Muscle of leg (tissue), 11 donors: ENCODE data around the gene NECAB2. TPM values are rescaled to one million over a fixed set of nuclear protein-coding genes. Genes with fewer than 3 reads are reported as not detected.

Experiments used
- DNase-seq: peaks from one replicate; pipeline ENCODE4 v3.0.0; 2013
- H3K27ac ChIP-seq: one replicate; pipeline ENCODE4 v1.5.1; 2013; ENCODE audit warnings: mild to moderate bottlenecking, low read length, control low read depth
- H3K27me3 ChIP-seq: one replicate; pipeline ENCODE4 v1.6.1; 2013; ENCODE audit warnings: low read length; ENCODE audit not compliant: control insufficient read depth, insufficient read depth
- H3K36me3 ChIP-seq: one replicate; pipeline ENCODE4 v1.6.1; 2013; ENCODE audit warnings: low read length; ENCODE audit not compliant: control insufficient read depth, insufficient read depth
- H3K4me1 ChIP-seq: one replicate; pipeline ENCODE4 v1.6.1; 2013; ENCODE audit warnings: low read length; ENCODE audit not compliant: control insufficient read depth, insufficient read depth
- H3K4me3 ChIP-seq: one replicate; pipeline ENCODE4 v1.5.1; 2013; ENCODE audit warnings: low read length, control low read depth
- H3K9me3 ChIP-seq: replicated peaks from 2 replicates; pipeline ENCODE4 v1.6.1; 2013; ENCODE audit warnings: low read depth, low read length; ENCODE audit not compliant: control insufficient read depth
- WGBS: methylation state at CpG from one replicate; pipeline ENCODE4 v1.1.5; 2013; ENCODE audit warnings: missing lambda C conversion rate; ENCODE audit not compliant: insufficient coverage; 5-methylcytosine and 5-hydroxymethylcytosine counted together
- polyA plus RNA-seq, 8 donors: library from polyadenylated mRNA; unstranded; fragments of 120-200 nt; gene quantifications; one replicate each; pipeline versions ENCODE4 v1.2.1 to v1.2.3, GENCODE V29; 2013; ENCODE audit warnings: inconsistent platforms in 1 of 8, low replicate concordance in 1 of 8; ENCODE audit not compliant: insufficient read length in 8 of 8, insufficient read depth in 1 of 8
- total RNA-seq: library from RNA; stranded (reverse); fragments of 120-200 nt; gene quantifications from one replicate; pipeline ENCODE4 v1.2.4, GENCODE V29; 2013

NECAB2 gene
- total and polyA plus RNA-seq, 9 donors: 0.22 to 1.5 (median 0.84) TPM

DNA sequence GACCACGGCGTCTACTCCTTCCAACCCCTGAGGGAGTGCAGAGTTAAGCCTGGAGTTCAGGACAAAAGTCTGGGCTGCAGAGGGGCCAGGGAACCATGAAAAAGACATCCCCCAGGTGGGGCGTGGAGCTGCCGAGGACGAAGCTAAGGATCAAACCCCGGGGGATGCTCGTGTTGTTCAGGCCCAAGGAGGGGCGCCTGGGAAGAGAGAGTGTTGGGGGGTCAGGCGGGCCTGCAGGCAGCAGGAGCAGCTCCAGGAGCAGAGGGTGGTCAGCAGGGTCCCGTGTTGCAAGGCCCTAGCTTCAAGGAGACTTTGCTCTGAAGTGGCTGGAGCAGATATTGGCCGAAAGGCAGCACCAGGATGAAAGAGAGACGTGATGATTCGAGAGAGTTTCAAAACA, 26.7 kb downstream of the NECAB2 start:
- Histone ChIP-seq H3K27ac (no peak overlapping the region), H3K9me3 (no peaks in the 10 kb centered on the region), H3K4me1 (peaks cover 15% of the 10 kb centered on the region), H3K4me3 (no peak overlapping the region), H3K27me3 (peaks cover 14% of the 10 kb centered on the region), H3K36me3 (no peaks in the 10 kb centered on the region)
- WGBS: 59% methylated on average over 13 of the region's 13 CpGs
- DNase-seq: no peak

DNA sequence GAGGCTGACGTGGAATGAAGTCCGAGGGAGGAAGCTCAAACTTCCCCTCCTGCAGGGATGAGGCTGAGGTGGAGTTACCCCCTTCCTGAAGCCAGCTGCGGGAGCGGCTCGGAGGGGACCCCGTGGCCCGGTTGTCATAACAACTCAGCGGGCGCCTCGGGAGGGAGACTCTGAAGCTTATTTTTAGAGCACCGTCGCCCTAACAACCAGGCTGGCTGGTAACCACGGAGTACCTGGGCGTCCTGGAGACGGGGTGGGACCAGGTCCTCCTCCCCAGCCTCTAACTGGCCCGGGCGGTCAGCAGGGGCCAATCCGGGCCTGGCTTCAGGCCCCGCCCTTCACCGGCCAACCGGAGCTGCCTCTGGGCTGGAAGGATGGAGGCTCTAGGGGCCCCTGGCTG, 27.7 kb downstream of the NECAB2 start:
- 3% methylated on average over 15 of the region's 21 CpGs for WGBS
- Histone ChIP-seq H3K27ac (no peak overlapping the region), H3K36me3 (no peaks in the 10 kb centered on the region), H3K4me1 (peaks cover 15% of the 10 kb centered on the region), H3K9me3 (no peaks in the 10 kb centered on the region), H3K27me3 (peaks cover 14% of the 10 kb centered on the region), H3K4me3 (no peak overlapping the region)
- DNase-seq: no peak

DNA sequence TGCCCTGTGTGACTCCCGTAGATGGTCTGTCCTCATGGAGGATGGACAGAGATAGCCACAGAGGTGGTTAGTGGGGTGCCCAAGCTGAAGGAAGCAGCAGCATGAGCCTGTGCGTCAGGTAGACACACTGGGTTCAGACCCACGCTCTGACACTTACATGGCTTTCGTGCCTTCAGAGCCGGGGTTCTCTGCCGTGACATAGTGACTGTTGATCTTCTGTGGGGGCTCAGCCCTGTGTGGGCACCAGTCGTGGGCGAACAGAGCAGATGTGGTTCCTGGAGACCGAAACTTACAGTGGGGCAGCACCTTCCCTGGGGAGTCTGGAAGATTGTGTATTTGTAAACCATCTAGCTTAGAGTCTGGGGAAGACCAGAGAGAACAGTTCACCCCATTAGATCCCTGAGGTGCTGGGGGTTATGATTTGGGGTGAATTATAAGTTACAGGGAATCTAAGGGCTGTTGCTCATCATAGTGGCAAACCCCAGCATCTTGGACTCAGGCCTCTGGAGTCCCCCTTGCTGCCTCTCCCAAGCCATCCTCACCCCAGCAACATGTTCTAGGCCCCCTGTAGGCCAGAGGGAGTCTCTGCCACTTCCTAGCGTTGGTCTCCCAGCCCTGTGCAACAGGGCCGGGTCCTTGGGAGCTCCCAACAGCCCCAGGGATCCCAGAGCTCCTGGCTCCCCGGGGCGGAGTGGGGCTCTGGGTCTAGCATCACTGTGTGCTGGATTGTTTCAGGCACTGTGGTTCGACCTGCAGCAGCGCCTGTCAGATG, 28.6 kb downstream of the NECAB2 start:
- H3K4me3 ChIP-seq: no peak overlapping the region
- H3K27me3 ChIP-seq: peaks cover 14% of the 10 kb centered on the region
- DNase-seq: no peak
- H3K9me3 ChIP-seq: no peaks in the 10 kb centered on the region
- WGBS: 95% methylated on average over 11 of the region's 15 CpGs
- no peak overlapping the region for H3K27ac ChIP-seq
- no peaks in the 10 kb centered on the region for H3K36me3 ChIP-seq
- H3K4me1 ChIP-seq: peaks cover 15% of the 10 kb centered on the region

DNA sequence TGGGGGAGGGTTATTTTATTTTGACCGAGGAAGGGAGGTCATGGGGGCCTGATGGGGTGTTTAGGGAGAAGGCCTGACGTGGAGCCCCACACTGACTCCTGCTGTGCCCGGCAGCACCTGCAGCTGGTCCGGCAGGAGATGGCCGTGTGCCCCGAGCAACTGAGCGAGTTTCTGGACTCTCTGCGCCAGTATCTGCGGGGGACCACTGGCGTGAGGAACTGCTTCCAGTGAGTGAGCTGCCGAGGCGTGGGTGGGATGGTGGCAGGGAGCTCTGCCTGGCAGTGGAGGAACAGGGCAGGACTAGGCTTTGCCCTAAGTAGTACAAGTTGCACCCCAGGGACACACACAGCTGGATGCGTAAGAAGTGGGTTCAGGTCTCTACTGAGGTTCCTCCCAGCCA, 30.0 kb downstream of the NECAB2 start:
- 90% methylated on average over 13 of the region's 13 CpGs for WGBS
- Histone ChIP-seq H3K9me3 (no peaks in the 10 kb centered on the region), H3K36me3 (no peaks in the 10 kb centered on the region), H3K27me3 (peaks cover 13% of the 10 kb centered on the region), H3K4me3 (no peak overlapping the region), H3K4me1 (peaks cover 8% of the 10 kb centered on the region), H3K27ac (no peak overlapping the region)
- DNase-seq: no peak

DNA sequence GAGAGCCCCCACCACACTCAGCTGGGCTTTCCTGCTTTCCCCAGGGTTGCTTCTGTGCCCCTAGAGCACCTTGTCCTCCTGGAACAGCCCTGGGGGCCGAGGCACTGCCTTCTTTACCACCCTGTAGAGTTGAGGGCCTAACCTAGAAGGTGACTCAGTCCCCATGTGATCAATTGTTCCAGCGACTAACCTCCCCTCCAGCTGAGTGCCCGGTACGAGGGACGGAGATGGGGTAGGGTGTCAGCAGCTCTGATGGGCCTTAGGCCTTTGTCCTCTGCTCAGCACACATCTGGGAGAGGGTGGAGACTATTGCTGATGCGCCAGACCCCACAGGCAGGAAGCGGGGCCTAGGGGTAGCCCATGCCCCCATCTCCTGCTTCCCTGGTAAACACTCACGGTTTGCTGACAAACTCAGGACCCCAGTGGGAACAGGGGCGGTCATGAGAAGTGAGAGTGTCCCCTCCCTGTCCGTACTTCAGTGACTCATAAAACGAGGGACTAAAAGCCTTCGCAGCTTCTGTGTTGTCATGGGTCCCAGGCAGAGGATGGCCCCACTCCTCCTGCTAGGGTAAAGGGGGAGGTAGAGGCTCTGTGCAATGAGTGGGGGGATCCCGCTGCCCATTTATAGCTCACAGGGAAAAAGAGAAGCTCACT, 33.1 kb downstream of the NECAB2 start:
- H3K27ac ChIP-seq: no peak overlapping the region
- no peaks in the 10 kb centered on the region for H3K36me3 ChIP-seq
- H3K4me1 ChIP-seq: no peaks in the 10 kb centered on the region
- WGBS: 74% methylated on average over 6 of the region's 13 CpGs
- H3K4me3 ChIP-seq: no peak overlapping the region
- H3K27me3 ChIP-seq: peaks cover 11% of the 10 kb centered on the region
- DNase-seq: no peak
- H3K9me3 ChIP-seq: no peaks in the 10 kb centered on the region

DNA sequence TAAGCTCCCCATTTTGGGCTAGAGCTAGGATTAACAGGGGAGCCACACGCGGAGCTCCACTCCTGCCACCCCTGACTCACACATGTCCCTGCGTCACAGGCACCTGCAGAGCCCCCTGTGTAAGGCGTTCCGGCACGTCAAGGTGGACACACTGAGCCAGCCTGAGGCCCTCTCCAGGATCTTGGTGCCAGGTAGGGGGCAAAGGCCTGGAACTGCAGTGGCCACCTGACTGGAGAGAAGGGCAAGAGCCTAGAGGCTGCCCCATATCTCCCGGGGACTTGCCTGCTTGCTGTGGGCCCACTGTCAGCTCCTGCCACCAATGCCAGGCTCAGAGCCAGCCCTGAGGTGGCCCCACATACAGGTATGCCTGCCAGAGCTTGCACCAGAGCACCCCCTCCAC, 33.7 kb downstream of the NECAB2 start:
- WGBS: 88% methylated on average over 5 of the region's 7 CpGs
- Histone ChIP-seq H3K27me3 (peaks cover 7% of the 10 kb centered on the region), H3K4me3 (no peak overlapping the region), H3K27ac (no peak overlapping the region), H3K4me1 (no peaks in the 10 kb centered on the region), H3K9me3 (no peaks in the 10 kb centered on the region), H3K36me3 (no peaks in the 10 kb centered on the region)
- no peak for DNase-seq

DNA sequence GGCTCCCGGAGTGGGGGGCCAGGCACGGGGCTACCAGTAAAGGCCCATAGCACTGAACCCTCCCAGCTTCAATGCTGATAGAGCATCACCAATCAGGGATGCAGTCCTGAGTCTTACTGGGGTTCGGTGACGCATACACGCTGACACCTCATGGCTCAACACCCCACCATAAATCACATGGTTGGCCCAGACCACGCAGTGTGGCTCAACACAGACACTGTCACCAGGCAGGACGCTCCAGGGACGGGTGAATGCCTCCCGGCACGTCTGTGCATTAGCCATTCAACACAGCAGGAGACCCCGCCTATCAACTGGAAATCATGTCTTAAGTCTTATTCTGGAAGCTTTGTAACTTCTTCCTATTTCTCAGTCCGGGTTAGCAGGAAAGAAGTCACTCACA, 35.0 kb downstream of the NECAB2 start:
- no peak overlapping the region for H3K4me3 ChIP-seq
- no peaks in the 10 kb centered on the region for H3K9me3 ChIP-seq
- WGBS: 81% methylated on average over 9 of the region's 12 CpGs
- no peaks in the 10 kb centered on the region for H3K4me1 ChIP-seq
- no peak overlapping the region for H3K27ac ChIP-seq
- no peak for DNase-seq
- H3K36me3 ChIP-seq: no peaks in the 10 kb centered on the region
- peaks cover 7% of the 10 kb centered on the region for H3K27me3 ChIP-seq

DNA sequence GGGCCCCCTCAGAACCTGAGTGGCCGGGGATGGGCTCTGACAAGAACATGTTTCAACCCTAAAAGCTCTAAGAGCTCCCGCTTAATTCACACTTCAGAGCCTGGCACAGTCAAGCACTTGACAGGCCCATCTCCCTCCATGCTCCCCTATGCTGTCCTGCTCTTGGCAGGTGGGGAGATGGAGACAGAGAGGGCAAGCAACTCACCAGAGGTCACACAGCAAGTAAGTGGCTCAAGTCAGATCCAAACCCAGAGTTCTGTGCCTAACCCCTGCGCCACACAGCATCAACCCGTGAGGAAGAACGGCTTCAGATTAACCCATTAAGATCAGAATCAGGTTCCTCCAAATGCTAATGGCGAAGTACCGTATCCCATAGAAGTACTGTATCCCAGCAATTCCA, 36.4 kb downstream of the NECAB2 start:
- DNase-seq: no peak
- Histone ChIP-seq H3K4me1 (peaks cover 4% of the 10 kb centered on the region), H3K27ac (no peak overlapping the region), H3K4me3 (no peak overlapping the region), H3K36me3 (no peaks in the 10 kb centered on the region), H3K27me3 (peaks cover 10% of the 10 kb centered on the region), H3K9me3 (no peaks in the 10 kb centered on the region)
- 79% methylated on average over 6 of the region's 7 CpGs for WGBS

DNA sequence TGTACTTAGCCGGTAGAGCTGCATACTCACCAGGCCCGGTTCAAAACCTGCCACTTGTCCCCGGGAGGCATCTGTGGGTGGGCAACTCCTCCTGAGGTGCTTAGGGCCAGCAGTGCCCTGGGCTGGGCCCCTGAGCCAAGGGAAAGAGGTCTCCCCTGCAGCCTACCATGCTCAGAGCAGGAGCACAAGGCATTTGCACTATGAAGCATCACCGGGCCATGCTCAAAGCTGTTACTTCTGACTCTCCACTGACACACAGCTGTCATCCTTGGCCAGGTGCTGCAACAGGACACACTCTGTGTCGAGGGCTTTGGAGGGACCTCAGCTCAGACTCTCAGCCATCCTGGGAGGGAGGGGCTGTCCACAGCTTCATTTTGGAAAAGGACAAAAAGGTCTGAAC, 37.3 kb downstream of the NECAB2 start:
- Histone ChIP-seq H3K27me3 (peaks cover 11% of the 10 kb centered on the region), H3K27ac (no peak overlapping the region), H3K4me1 (peaks cover 4% of the 10 kb centered on the region), H3K4me3 (no peak overlapping the region), H3K9me3 (no peaks in the 10 kb centered on the region), H3K36me3 (no peaks in the 10 kb centered on the region)
- WGBS: 61% methylated on average over 5 of the region's 5 CpGs
- DNase-seq: no peak

DNA sequence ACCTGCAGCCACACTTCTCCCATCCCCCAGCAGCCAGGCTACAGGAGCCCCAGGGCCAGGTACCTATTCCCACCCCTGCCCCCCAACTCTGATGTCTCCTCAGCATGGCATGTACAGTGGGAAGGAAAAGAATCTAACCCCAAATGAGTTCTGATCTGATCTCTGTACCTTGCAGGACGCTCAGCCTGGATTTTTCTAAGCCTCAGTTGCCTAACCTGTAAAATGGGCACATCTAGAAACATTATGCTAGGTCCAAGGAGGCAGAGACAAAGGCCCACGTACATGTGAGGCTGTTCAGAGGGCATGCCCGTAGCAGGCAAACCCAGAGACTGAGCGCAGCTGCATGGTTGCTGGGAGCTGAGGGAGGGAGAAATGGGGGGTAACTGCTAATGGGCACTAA, 39.5 kb downstream of the NECAB2 start:
- 61% methylated on average over 4 of the region's 4 CpGs for WGBS
- Histone ChIP-seq H3K9me3 (no peaks in the 10 kb centered on the region), H3K4me3 (no peak overlapping the region), H3K27ac (no peak overlapping the region), H3K27me3 (peaks cover 9% of the 10 kb centered on the region), H3K4me1 (peaks cover 4% of the 10 kb centered on the region), H3K36me3 (no peaks in the 10 kb centered on the region)
- peak; percentile 18 for DNase-seq
